ENCODE measurements around the gene CAB39L.
"Not testable (repeated sequence)": the region's sequence is repeated elsewhere in the genome, so short reads cannot be mapped to it uniquely, and the experiment has no call there.

Gene CAB39L

DNA sequence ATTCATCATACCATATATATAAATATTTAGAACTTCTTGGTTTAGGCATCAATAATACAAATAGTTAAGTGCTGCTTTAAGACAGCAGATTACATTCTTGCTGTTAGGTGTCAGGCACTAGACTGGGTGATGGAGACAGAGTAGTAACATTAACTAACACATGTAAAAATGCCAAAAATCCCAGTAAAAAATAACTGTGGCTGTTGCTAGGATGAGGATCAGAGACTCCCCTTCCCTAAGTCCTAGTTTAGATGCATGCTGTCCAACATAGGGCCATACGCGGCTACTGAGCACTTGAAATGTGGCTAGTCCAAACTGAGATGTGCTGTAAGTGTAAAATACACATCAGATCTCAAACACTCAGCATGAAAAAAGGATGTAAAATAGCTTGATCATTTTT lies 101.4 kb downstream of the CAB39L start:
- no peak for DNase-seq (ENCODE audit: low read depth)
- no peak for TF ChIP-seq CTCF (conservative IDR thresholded peaks at IDR 0.05; ENCODE audit: control insufficient read depth, insufficient read depth, low read depth, low read length)
- no peak overlapping the region for H3K4me3 ChIP-seq (ENCODE audit: control insufficient read depth, low read depth, low read length)

DNA sequence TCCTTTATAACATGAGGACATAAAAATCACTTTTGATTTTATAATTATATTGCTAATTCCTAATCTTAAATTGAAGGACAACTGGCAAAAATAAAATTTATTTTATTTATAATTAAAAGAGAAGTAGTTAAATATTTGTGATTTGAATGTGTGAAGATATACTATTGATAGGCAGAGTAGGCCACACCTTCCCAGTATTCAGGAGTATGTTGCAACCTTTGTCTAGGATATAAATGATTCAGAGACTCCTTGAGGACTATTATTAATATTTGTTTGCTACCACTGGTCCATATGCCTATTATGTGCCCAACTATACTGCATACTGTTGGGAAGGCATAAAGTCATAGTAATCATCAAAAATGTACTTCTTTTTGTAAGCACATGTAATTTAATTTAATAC lies 101.9 kb downstream of the CAB39L start:
- DNase-seq (ENCODE audit: low read depth): no peak
- TF ChIP-seq CTCF (conservative IDR thresholded peaks at IDR 0.05; ENCODE audit: control insufficient read depth, insufficient read depth, low read depth, low read length): no peak
- no peak overlapping the region for H3K4me3 ChIP-seq (ENCODE audit: control insufficient read depth, low read depth, low read length)

DNA sequence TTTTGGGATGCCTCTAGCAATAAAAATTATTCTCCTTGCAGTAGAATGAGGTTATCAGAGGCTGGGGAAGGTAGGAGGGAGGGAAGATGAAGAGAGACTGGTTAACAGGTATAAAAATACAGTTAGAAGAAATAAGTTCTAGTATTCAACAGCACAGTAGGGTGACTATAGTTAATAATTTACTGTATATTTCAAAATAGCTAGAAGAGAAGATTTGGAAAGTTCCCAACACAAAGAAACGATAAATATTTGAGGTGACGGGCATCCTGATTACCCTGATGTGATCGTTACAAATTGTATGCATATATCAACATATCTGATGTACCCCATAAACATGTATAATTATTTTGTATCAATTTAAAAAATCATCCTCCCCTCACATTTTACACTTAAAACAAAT lies 102.3 kb downstream of the CAB39L start:
- H3K4me3 ChIP-seq (ENCODE audit: control insufficient read depth, low read depth, low read length): no peak overlapping the region
- no peak for DNase-seq (ENCODE audit: low read depth)
- TF ChIP-seq CTCF (conservative IDR thresholded peaks at IDR 0.05; ENCODE audit: control insufficient read depth, insufficient read depth, low read depth, low read length): no peak

DNA sequence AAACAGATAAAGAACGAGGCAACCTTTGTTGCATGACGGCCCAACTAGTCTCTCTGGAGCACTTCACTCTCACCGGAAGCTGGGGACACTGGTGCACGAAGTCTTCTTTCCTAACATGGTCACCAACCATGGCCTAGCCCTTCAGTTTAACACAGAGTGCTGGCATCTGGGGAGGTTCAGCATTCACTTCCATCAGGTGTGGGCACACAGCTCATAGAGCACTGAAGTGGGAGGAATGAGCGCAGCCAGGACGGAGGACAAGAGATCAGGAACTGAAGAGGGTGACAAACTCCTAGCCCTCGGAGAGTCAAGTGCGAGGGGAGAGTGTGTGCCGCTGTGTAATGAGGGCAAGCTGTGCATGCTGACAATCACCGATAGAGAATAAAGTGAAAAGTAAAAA lies 103.7 kb downstream of the CAB39L start:
- no peak for DNase-seq (ENCODE audit: low read depth)
- no peak for TF ChIP-seq CTCF (conservative IDR thresholded peaks at IDR 0.05; ENCODE audit: control insufficient read depth, insufficient read depth, low read depth, low read length)

GRCh38 chr13:49336655-49337054 lies 107.2 kb downstream of the CAB39L start:
- no peak for TF ChIP-seq CTCF (conservative IDR thresholded peaks at IDR 0.05; ENCODE audit: control insufficient read depth, insufficient read depth, low read depth, low read length)
- DNase-seq (ENCODE audit: low read depth): no peak
- H3K4me3 ChIP-seq (ENCODE audit: control insufficient read depth, low read depth, low read length): no peak overlapping the region

More for the DNA sequence above, 103.7 kb downstream of the CAB39L start:
- H3K4me3 ChIP-seq (ENCODE audit: control insufficient read depth, low read depth, low read length): no peak overlapping the region

DNA sequence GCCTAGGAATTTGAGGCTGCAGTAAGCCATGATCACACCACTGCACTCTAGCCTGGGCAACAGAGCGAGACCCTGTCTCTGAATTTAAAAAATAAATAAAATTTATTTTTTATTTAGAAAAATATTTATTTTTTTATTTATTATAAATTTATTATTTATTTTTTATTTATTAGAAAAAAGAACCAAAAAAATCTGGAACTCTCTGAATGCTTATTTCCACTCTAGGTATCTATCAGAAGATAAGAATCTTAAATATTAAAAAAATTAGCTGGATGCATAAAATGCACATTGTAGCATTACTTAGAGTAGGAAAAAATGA lies 113.4 kb downstream of the CAB39L start:
- no peak for DNase-seq (ENCODE audit: low read depth)
- no peak overlapping the region for H3K4me3 ChIP-seq (ENCODE audit: control insufficient read depth, low read depth, low read length)
- no peak for TF ChIP-seq CTCF (conservative IDR thresholded peaks at IDR 0.05; ENCODE audit: control insufficient read depth, insufficient read depth, low read depth, low read length)

- no peak for DNase-seq (ENCODE audit: low read depth)
- no peak overlapping the region for H3K4me3 ChIP-seq (ENCODE audit: control insufficient read depth, low read depth, low read length)
- no peak for TF ChIP-seq CTCF (conservative IDR thresholded peaks at IDR 0.05; ENCODE audit: control insufficient read depth, insufficient read depth, low read depth, low read length)
Observed at GRCh38 chr13:49329831-49330545, 113.9 kb downstream of the CAB39L start.

- H3K4me3 ChIP-seq (ENCODE audit: control insufficient read depth, low read depth, low read length); DNase-seq (ENCODE audit: low read depth): not testable (repeated sequence)
Observed at GRCh38 chr13:49327145-49327544, 116.7 kb downstream of the CAB39L start.

All from fibroblast of mammary gland (primary cell).